SK-N-SH treated with all-trans-retinoic acid at 6 μM for 48 hours (cell line): Measurements from ENCODE around the gene LCN6.

Source experiments
- ARNTL ChIP-seq: fragments of 450-650 bp; formaldehyde crosslinking; IDR thresholded peaks from 2 replicates; pipeline ENCODE4 v1.5.0; 2020; ENCODE audit warnings: low read depth, mild to moderate bottlenecking, moderate library complexity, borderline replicate concordance
- CSRNP3 ChIP-seq: fragments of 250-450 bp; sonication (Bioruptor Pico); IDR thresholded peaks from 2 replicates; pipeline ENCODE4 v1.5.1; 2021; ENCODE audit warnings: mild to moderate bottlenecking, moderate library complexity
- ESRRG ChIP-seq: fragments of 250-450 bp; sonication (Bioruptor Pico); IDR thresholded peaks from 2 replicates; pipeline ENCODE4 v1.6.1; 2021; ENCODE audit warnings: mild to moderate bottlenecking
- ISL1 ChIP-seq: fragments of 250-450 bp; sonication (Bioruptor Pico); IDR thresholded peaks from 2 replicates; pipeline ENCODE4 v2.1.2; 2022; ENCODE audit warnings: mild to moderate bottlenecking, moderate library complexity
- RARB ChIP-seq: fragments of 250-450 bp; sonication (Bioruptor Pico); IDR thresholded peaks from 2 replicates; pipeline ENCODE4 v1.8.0; 2021; ENCODE audit warnings: mild to moderate bottlenecking, moderate library complexity
- SNAI2 ChIP-seq: fragments of 250-450 bp; sonication (Bioruptor Pico); IDR thresholded peaks from 2 replicates; pipeline ENCODE4 v1.5.0; 2020; ENCODE audit warnings: mild to moderate bottlenecking, moderate library complexity
- TCF4 ChIP-seq: fragments of 250-450 bp; sonication (Bioruptor Pico); IDR thresholded peaks from 2 replicates; pipeline ENCODE4 v1.8.0; 2021; ENCODE audit warnings: mild to moderate bottlenecking, moderate library complexity, borderline replicate concordance
- ZC3H10 ChIP-seq: fragments of 250-450 bp; sonication (Bioruptor Pico); IDR thresholded peaks from 2 replicates; pipeline ENCODE4 v1.5.1; 2021; ENCODE audit warnings: mild to moderate bottlenecking, moderate library complexity
- ZFP30 ChIP-seq: fragments of 450-650 bp; formaldehyde crosslinking; IDR thresholded peaks from 2 replicates; pipeline ENCODE4 v1.5.0; 2022; ENCODE audit warnings: mild to moderate bottlenecking, moderate library complexity
- ZNF8 ChIP-seq: fragments of 450-650 bp; formaldehyde crosslinking; IDR thresholded peaks from 2 replicates; pipeline ENCODE4 v1.5.0; 2020; ENCODE audit warnings: mild to moderate bottlenecking, moderate library complexity
- TF ChIP-seq, protein P1 (sequence below): fragments of 250-450 bp; sonication (Bioruptor Pico); IDR thresholded peaks from 2 replicates; pipeline ENCODE4 v1.8.0; 2020; ENCODE audit warnings: mild to moderate bottlenecking, moderate library complexity, borderline replicate concordance
- TF ChIP-seq, protein P2 (sequence below): fragments of 250-450 bp; sonication (Bioruptor Pico); IDR thresholded peaks from 2 replicates; pipeline ENCODE4 v1.5.1; 2020; ENCODE audit warnings: low read depth, mild to moderate bottlenecking, moderate library complexity

DNA sequence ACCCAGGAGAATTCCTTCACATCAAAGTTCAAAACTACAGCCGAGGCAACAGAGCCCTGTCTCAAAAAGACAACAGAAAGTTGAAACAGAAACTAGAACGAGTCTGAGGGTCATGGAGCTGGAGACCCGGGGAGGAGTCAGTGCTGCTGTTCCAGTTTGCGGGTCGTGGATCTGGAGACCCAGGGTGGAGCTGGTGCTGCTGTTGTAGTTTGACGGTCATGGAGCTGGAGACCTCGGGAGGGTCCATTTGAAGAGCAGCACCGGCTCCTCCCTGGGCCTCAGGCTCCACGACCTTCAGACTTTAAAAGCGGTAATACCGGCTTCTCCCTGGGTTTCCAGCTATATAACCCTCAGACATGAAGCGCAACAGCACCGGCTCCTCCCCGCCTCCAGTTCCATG is 29.0 kb upstream of the LCN6 start:
- TF ChIP-seq RARB (CRISPR knock-in tag) (no peak), ZFP30 (CRISPR knock-in tag) (no peak), ISL1 (CRISPR knock-in tag) (no peak), ZNF8 (CRISPR knock-in tag) (no peak), ZC3H10 (CRISPR knock-in tag) (no peak), ESRRG (no peak), CSRNP3 (no peak), TCF4 (no peak), SNAI2 (CRISPR knock-in tag) (no peak), ARNTL (CRISPR knock-in tag) (no peak)
- TF ChIP-seq, protein P1, sequence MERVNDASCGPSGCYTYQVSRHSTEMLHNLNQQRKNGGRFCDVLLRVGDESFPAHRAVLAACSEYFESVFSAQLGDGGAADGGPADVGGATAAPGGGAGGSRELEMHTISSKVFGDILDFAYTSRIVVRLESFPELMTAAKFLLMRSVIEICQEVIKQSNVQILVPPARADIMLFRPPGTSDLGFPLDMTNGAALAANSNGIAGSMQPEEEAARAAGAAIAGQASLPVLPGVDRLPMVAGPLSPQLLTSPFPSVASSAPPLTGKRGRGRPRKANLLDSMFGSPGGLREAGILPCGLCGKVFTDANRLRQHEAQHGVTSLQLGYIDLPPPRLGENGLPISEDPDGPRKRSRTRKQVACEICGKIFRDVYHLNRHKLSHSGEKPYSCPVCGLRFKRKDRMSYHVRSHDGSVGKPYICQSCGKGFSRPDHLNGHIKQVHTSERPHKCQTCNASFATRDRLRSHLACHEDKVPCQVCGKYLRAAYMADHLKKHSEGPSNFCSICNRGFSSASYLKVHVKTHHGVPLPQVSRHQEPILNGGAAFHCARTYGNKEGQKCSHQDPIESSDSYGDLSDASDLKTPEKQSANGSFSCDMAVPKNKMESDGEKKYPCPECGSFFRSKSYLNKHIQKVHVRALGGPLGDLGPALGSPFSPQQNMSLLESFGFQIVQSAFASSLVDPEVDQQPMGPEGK (CRISPR knock-in tag): no peak
- TF ChIP-seq, protein P2, sequence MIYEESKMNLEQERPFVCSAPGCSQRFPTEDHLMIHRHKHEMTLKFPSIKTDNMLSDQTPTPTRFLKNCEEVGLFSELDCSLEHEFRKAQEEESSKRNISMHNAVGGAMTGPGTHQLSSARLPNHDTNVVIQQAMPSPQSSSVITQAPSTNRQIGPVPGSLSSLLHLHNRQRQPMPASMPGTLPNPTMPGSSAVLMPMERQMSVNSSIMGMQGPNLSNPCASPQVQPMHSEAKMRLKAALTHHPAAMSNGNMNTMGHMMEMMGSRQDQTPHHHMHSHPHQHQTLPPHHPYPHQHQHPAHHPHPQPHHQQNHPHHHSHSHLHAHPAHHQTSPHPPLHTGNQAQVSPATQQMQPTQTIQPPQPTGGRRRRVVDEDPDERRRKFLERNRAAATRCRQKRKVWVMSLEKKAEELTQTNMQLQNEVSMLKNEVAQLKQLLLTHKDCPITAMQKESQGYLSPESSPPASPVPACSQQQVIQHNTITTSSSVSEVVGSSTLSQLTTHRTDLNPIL: no peak
